ENCODE results near the gene CNTF. TPM values are rescaled to one million over a fixed set of nuclear protein-coding genes. Genes with fewer than 3 reads are reported as not detected.
A peak's percentile ranks its signal among the peaks of the same experiment; 100 is the strongest.

Gene CNTF
- total and polyA plus RNA-seq, 10 of the 15 experiments (the other 5 are each of a cell fraction or from before 2014, with no cell fraction given), result 0.16 to 2.3 (median 0.73) TPM

- TF ChIP-seq SMAD5 (IDR thresholded peaks at IDR 0.05; ENCODE audit: low read depth) (peak; percentile 35; the same call in 1 of the 2 replicates), CBX5 (IDR thresholded peaks at IDR 0.05; ENCODE audit: low read depth) (no peak), ZNF274 (IDR thresholded peaks at IDR 0.05; ENCODE audit: insufficient read depth, insufficient read length) (no peak), SUPT20H (IDR thresholded peaks at IDR 0.05; ENCODE audit: borderline replicate concordance, control insufficient read depth, low read depth, low read length) (no peak), POLR2AphosphoS5 (IDR thresholded peaks at IDR 0.05; ENCODE audit: low read length) (peak; percentile 98), PKNOX1 (IDR thresholded peaks at IDR 0.05) (peak; percentile 44; the same call in 1 of the 2 replicates), BCL11A (IDR thresholded peaks at IDR 0.05; ENCODE audit: low read depth, low read length) (no peak), CUX1 (IDR thresholded peaks at IDR 0.05; ENCODE audit: insufficient replicate concordance, low read depth, low read length) (no peak), E2F4 (IDR thresholded peaks at IDR 0.05; ENCODE audit: low read depth, low read length) (no peak), IRF3 (IDR thresholded peaks at IDR 0.05) (peak; percentile 9; the same call in 1 of the 2 replicates), CTCF (IDR thresholded peaks at IDR 0.05 in 2 of 3, conservative IDR thresholded peaks at IDR 0.05 in 1 of 3; ENCODE audit: control insufficient read depth in 2 of 3, extremely low read depth in 1 of 3, insufficient read depth in 1 of 3, low read depth in 3 of 3, low read length in 3 of 3) (peak; percentile 78 to 86 (median 84)), SPI1 (IDR thresholded peaks at IDR 0.05; ENCODE audit: borderline replicate concordance, insufficient read depth, low read depth, low read length) (no peak), BRCA1 (IDR thresholded peaks at IDR 0.05; ENCODE audit: low read depth, low read length) (no peak), TCF12 (IDR thresholded peaks at IDR 0.05; ENCODE audit: low read depth, low read length) (peak; percentile 73)
Measured at GRCh38 chr11:58579192-58580129, 43.0 kb upstream of the CNTF start (continued).

Measured in GM12878 (cell line).